NCI-H748 (cell line): ENCODE data around the gene MORN1.
"Not testable (repeated sequence)": the region's sequence is repeated elsewhere in the genome, so short reads cannot be mapped to it uniquely, and the experiment has no call there.

Experiments
- DNase-seq: peaks from one replicate; lab custom pipeline; 2025; ENCODE audit not compliant: unreplicated experiment; lab: John Stamatoyannopoulos, UW

The MORN1 gene

DNA sequence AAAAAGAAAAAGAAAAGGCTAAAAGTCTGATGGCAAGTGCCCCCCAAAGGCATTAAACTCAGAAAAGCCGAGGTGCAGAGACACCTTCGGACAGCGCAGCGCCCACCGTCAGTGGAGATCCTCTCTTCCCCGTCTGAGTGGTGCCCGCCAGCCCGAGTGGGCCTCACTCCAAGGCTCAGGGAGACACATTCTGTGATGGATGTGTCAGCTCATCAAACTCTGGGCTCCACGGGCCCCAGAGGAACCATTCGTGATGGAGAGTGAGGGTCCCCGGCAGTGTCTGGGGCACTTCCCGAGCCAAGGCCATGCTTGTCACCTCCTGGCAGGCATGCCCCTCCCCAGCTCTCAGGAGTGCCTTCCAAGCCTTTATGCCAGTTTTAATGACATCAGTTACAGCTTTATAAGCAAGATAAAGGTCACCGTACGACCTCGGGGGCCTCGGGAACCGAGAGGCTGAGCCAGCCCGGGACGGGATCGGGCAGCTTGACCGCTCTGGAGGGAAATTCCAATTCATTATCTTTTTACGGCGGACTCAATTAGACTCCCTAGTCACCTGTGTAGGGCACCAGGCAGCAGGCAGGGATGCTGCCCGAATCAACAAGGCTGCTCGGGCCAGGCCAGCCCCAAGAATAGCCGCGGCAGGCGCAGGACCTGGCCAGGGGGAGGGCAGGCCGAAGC is 49.5 kb downstream of the MORN1 start:
- DNase-seq: no peak

DNA sequence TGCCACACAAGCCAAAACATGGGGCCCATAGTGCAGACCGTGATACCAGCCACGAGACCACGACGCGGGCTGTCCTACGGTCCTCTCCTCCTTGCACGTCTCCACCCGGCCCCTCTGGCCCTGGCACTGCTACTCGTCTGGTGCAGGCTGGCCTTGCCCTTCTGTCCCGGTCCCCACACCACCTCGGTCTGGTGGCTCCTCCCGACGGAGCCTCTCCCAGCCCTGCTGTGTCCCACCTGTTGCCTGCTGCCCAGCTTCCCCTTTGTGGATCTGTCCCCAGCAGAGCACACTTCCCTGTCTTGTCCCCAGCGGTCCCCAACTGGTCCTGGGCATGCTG is 50.5 kb downstream of the MORN1 start:
- no peak for DNase-seq

DNA sequence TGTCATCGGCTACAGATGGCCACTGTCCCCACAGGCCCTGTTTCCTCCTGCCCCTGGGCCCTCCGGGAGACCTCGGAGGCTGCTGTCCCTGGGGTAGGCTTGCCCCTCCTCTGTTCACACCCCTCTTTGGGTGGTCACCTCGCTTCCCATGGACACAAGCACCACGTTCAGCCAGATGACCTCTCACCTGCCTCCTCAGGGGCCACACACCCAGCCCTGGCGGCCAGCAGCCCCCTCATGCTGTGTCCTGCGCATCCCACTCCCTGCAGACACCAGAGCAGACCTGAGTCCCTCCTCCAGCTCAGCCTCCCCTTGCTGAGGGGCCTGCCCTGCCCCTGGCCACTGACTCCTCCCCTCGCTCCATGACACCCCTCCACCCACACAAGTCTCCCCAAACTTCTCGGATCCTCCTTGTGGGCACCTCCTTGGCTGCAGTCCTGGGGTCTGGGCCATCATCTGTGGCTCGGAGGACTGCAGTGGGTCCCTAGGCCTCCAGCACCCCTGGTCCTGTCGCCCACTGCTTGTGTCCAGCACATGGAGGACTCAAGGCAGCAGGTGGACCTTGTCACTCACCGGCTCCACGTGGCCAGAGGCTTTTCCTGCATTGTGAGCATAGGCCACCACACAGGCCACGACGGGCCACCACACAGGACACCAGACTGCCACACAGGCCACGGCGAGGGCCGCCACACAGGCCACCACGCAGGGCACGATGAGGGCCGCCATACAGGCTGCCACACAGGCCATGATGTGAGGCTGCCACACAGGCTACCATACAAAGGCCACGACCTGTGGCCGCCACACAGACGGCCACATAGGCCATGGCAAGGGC is 51.1 kb downstream of the MORN1 start:
- no peak for DNase-seq

DNA sequence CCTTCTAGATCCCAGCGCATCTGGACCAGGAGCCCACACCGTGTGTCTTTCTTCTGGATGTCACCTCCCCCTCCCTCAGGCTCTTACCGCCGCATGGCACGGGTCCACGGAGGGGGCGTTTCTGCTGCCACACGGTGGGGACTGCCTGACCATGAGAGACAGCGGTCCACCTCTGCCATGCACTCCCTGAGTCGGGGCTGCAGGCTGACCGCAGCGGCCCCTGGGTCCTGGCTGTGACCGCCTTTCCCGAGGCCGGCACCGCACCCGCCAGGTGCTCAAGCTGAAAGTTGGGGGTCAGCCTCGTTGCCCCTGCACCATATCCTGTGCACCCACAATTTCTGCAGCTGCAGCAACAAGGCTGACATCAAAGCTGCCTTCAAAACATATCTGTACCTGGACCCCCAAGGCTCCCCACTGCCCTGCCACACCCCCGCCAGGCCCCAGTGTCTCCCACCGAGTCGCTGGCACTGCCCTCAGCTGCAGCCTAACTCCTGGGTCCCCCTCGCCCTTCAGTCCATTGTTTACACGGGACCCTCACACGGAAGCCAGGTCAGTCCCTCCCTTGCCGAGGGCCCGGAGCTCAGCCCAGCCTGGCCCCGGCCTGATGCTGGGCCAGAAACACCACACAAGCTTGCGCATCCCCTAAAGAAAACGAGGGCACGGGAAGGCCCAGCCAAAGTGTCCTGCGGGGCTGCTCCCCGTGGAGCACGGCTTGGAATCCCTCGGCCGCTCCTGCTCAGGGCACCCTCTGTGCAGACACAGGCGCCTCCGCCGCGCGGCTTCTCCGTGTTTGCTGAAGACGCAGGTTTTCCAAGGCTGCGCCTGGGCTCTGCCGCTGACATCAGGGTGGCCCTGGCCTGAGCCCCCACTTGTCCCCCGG is 51.9 kb downstream of the MORN1 start:
- no peak for DNase-seq

GRCh38 chr1:2337501-2337900 is 53.9 kb downstream of the MORN1 start:
- DNase-seq: no peak

DNA sequence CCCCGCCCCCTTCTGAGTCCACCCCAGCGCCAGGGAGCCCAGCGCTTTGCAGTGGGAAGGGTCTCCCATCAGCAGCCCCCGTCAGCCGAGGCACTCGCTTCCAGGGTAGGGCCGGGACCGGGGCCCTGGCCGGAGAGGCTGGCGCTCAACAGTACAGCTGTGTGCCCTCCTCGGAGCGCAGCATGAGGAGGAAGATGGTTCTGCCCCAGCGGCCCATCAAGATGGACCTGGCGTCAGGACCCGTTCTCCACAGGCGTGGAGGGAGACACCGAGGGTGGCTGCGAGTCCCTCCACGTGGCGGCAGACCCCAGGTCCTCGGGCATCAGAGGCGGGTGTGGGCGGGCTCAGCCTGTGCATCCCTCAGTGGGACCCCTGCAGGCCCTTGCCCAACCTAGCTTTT is 54.3 kb downstream of the MORN1 start:
- no peak for DNase-seq

DNA sequence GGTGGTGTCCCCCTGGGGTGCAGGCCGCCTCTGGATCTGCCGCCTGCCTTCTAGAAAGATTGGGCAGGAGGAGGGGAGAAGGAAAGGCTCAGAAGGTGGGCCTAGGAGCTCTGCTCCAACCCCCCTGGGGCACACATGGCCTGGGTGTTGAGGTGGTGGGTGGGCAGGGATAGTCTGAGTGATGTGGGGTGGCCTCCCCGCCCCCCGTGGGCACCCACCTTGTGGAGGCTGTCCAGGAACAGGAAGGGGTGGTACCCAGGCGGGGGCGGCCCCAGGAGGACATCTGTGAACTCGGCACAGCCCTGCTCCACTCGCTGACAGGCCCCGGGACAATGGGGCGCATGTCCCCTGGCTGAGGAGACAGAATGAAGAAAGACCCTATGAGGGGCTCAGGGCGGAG is 54.9 kb downstream of the MORN1 start:
- no peak for DNase-seq

- no peak for DNase-seq
Observed at GRCh38 chr1:2335721-2336455, 55.5 kb downstream of the MORN1 start.

- DNase-seq: no peak
Observed at GRCh38 chr1:2334883-2335534, 56.3 kb downstream of the MORN1 start.

DNA sequence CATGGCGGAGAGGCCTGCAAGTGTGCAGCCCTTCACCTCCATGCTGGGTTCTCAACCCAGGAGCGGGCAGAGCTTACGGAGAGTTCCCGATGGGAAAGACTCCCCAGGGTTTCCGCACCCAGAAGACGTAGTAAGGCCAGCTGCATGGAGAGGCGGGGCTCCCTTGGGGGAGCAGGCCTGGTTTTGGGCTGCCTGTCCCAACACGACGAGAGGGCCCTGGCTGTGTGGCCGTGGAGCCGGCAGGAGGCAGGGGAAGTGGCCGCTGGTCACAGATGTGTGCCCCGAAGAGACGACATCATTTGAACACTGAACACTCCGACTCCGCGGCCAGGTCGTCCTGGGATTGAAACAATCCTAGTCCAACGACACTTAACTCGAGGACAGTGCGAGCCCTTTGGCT is 57.0 kb downstream of the MORN1 start:
- DNase-seq: no peak

GRCh38 chr1:2331580-2331979 is 59.8 kb downstream of the MORN1 start:
- not testable (repeated sequence) for DNase-seq

DNA sequence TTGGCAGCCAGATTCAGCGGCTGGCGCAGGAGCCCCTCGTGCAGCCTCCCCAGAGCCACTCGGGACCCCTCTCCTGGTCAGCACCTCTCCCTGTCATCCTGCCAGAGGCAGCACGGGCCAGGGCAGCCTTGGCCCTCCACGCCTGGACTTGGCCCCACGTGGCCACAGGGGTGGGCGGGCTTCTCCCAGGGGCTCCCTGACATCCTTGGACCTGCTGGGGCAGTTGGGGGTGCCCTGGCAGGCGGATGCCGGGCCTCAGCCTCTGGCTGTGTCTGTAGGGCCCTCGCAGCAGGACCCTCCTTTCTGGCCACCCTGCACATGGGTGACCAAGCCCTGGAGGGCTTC is 60.2 kb downstream of the MORN1 start:
- no peak for DNase-seq

- DNase-seq: no peak
Observed at GRCh38 chr1:2330519-2331199, 60.7 kb downstream of the MORN1 start.

GRCh38 chr1:2330035-2330434 is 61.3 kb downstream of the MORN1 start:
- DNase-seq: no peak

GRCh38 chr1:2328676-2329455 is 62.5 kb downstream of the MORN1 start:
- DNase-seq: no peak

DNA sequence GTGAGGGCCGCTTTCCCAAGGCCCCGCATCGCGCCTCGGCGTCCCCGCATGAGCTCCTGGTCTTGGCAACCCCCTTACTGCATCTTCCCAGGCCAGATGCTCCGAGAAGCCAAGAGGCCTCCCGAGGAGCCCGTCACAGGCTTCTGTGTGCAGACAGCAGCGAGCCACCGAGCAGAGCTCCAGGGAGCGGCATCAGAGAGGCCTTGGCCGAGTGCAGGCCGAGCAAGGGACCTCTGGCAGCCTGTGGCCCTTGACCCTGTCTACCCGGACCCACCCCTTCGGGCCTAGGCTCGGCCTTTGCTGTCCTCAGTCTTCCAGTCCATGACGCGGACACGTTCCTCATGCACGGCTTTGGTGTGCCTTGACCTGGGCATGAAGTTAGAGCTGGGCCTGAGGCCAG is 63.5 kb downstream of the MORN1 start:
- no peak for DNase-seq

DNA sequence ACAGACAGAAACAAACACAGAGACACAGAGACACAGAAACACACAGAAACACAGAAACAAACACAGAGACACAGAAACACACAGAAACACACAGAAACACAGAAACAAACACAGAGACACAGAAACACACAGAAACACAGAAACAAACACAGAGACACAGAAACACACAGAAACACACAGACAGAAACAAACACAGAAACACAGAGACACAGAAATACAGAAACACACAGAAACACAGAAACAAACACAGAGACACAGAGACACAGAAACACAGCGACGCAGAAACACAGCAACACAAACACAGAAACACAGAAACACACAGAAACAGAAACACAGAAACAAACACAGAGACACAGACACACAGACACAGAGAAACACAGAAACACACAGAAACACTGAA is 64.2 kb downstream of the MORN1 start:
- not testable (repeated sequence) for DNase-seq

GRCh38 chr1:2326524-2326923 is 64.8 kb downstream of the MORN1 start:
- DNase-seq: no peak
